Muscle layer of colon (tissue), 2 donors: ENCODE measurements around the gene WWC1.

Experiments used
- H3K27ac ChIP-seq: one replicate; pipeline ENCODE4 v1.7.0; 2013; ENCODE audit warnings: low read depth, mild to moderate bottlenecking, low read length, moderate library complexity
- H3K27me3 ChIP-seq, 2 donors: one replicate each; pipeline ENCODE4 v1.7.0; 2013; ENCODE audit warnings: low read length in 2 of 2, mild to moderate bottlenecking in 2 of 2; ENCODE audit not compliant: insufficient read depth in 2 of 2, control insufficient read depth in 1 of 2
- H3K36me3 ChIP-seq: one replicate; pipeline ENCODE4 v1.7.0; 2013; ENCODE audit warnings: mild to moderate bottlenecking, low read length; ENCODE audit not compliant: insufficient read depth
- H3K4me1 ChIP-seq: one replicate; pipeline ENCODE4 v1.7.0; 2013; ENCODE audit warnings: mild to moderate bottlenecking, low read length; ENCODE audit not compliant: insufficient read depth
- H3K4me3 ChIP-seq, 2 donors: one replicate each; pipeline ENCODE4 v1.7.0; 2013; ENCODE audit warnings: low read length in 2 of 2, low read depth in 1 of 2, mild to moderate bottlenecking in 1 of 2, moderate library complexity in 1 of 2
- H3K9ac ChIP-seq: one replicate; pipeline ENCODE4 v1.7.0; 2013; ENCODE audit warnings: low read length
- H3K9me3 ChIP-seq: one replicate; pipeline ENCODE4 v1.7.0; 2013; ENCODE audit warnings: mild to moderate bottlenecking, low read length
- donor health status: abdominal sarcoma.
- donor health status: Adenocarcinoma of cecum.

WWC1 gene

DNA sequence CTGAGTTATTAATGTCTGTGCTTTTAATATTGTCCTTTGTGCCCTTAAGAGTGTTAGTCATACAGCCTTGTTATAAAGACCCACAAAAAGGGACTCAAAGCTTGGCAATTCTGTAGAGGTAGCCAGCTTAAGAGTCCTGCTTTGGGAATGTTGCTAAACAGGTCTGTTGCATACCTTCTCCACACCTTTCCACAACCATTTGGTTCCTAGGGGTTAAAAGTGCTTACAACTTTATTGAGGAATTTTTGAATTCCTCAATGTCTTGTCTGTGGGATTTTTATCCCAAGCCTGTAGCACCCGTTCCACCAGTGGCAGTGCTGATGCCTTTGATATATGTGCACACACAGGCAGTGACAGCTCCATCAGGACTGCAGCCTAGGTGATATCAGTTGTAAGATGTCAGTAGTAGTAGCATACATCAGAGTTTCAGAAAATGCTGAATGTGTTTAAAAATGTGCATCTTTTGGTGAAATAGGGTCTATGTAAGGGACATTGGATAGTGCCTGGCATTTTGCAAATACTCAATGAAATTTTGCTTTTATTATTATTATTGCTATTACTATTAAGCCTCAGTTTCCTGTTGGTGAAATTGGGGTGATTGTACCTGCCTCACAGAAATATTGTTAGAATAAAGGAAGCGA, 68.5 kb downstream of the WWC1 start:
- no peaks in the 10 kb centered on the region for H3K36me3 ChIP-seq
- no peaks in the 10 kb centered on the region for H3K27me3 ChIP-seq
- no peak overlapping the region for H3K4me3 ChIP-seq
- no peak overlapping the region for H3K27ac ChIP-seq
- H3K9ac ChIP-seq = no peak overlapping the region
- no peaks in the 10 kb centered on the region for H3K9me3 ChIP-seq
- no peaks in the 10 kb centered on the region for H3K4me1 ChIP-seq

DNA sequence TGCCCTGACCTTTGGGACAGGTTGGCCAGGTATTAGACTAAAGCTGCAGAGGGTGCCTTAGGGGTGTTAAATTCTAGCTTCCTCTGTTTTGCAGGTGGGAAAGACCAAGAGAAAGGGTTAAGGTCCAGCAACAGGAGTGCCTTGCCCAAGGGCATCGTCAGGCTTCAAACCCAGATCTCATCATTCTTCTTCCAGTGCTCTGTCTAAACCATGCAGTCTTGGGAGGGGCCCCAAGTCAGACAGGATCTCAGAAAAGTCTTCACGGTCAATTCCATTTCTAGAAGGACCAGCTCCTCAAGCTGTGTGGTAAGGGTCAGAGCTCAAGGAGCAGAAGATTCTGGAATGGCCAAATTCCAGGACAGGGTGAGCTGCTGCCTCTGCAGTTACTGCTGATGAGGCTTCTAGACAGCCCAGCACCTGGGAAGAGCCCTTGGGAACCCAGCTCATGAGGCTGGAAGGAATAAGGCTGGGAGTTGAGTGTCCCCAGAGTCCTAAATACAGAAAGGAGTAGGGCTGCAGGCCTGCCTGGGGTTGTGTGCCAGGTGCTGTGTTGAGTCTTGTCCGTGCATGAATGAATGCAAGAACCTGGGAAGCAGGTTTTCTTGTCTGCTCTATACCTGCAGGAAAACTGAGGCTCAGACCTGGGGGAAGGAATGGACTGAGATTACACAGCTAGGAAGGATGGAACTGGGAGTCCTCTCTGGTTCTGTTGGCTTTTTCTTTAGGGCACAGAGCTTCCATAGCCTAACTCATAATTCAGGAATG, 69.3 kb downstream of the WWC1 start:
- Histone ChIP-seq H3K9me3 (no peaks in the 10 kb centered on the region), H3K27me3 (no peaks in the 10 kb centered on the region), H3K4me1 (no peaks in the 10 kb centered on the region), H3K4me3 (no peak overlapping the region), H3K9ac (no peak overlapping the region), H3K36me3 (no peaks in the 10 kb centered on the region), H3K27ac (no peak overlapping the region)

DNA sequence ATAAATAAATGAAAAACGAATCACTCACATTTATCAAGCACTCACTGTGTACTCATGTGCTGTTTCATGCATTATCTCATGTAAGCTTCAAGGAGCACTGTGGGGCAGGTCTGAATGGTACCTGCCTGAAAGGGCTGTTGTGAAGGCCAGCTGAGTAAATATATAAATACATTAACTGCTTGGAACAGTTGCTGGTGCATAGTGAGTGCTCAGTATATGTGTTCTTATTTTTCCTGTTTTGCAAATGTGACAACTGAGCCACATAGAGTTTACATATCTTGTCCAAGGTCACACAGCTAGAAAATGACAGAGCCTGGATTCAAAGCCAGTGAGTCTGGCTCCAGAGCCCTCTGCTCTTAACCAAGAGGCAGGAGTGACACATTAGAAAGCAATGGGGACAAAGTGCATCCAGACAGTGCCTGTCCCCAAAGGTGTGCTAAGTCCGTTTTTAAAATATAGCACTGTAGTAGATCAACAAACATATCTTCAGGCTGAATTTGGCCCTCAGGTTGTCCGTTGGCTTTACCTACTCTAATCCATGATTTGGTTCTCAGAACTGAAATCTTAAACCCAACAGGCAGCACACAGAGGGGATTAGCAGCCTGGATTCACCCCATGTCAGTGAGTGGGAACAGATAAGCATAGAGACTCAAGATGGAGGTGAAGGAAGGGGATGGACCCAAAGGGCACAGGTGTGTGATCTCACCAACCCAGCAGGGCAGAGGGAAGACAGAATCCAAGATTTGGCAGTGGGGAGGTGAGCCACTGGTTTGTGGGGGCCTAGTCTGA, 70.8 kb downstream of the WWC1 start:
- H3K4me1 ChIP-seq = no peaks in the 10 kb centered on the region
- no peaks in the 10 kb centered on the region for H3K36me3 ChIP-seq
- H3K27ac ChIP-seq = no peak overlapping the region
- no peaks in the 10 kb centered on the region for H3K9me3 ChIP-seq
- no peaks in the 10 kb centered on the region for H3K27me3 ChIP-seq
- H3K9ac ChIP-seq = no peak overlapping the region
- H3K4me3 ChIP-seq = no peak overlapping the region

DNA sequence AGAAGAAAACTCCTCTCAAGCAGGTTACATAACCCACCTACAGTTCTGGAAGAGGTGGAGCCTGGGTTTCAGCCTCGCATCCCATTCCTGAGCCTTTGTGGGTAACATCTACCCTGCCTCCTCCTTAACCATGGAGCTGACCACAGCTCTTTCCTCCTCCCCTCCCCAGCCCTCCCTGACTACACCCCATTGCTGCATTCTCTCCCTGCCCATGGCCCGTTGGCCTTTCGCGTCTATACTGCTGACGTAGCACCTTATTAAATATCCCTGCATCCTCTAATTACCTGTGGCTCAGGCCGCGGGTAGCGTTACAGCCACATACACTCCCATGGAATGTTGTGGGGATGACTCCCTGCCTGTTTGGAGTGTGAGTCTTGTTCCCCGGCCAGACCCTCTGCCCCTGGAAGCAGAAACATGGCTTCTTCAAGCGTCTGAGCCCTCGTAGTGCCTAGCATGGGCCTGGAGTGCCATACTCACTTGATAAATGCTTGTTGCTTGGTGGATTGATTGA, 72.8 kb downstream of the WWC1 start:
- Histone ChIP-seq H3K27me3 (no peaks in the 10 kb centered on the region), H3K27ac (no peak overlapping the region), H3K36me3 (no peaks in the 10 kb centered on the region), H3K4me3 (no peak overlapping the region), H3K9ac (no peak overlapping the region), H3K9me3 (no peaks in the 10 kb centered on the region), H3K4me1 (no peaks in the 10 kb centered on the region)

DNA sequence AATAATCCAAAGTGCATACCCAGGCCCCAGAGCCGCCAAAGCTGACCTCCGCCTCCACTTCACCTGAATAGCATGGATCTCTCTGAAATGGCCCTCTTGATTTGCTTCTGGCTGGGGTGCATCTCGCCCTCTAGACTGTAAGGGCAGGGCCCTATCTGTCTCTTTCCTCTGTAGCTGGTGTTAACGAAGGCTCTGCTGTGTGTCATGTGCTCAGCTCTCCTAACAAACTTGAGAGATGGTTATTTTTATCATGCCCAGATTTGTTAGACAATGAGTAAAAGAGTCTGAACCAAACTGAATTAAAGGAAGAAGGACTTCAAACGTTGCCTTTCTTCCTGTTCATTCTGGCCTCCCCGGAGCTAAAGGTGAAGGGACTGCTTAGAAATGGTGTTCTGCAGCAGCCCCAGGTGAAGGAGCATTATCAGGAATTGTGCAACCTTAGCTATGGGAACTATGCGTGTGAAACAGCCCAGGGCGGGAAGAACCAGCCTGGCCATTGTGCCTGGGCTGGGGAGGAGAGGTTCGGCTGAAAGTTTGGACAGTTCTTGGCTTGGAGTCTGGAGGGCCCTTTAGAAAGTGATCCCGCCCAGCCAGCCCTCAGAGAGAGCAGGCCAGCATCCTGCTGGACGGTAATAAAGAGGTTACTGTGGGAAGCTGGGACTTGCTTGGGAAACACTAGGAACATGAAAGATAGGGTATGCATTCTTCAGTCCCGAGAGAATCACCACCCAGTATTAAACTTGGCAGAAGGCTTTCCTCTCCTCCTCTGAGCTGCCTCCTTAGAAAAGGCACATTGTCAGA, 73.5 kb downstream of the WWC1 start:
- Histone ChIP-seq H3K36me3 (no peaks in the 10 kb centered on the region), H3K4me1 (no peaks in the 10 kb centered on the region), H3K9ac (no peak overlapping the region), H3K4me3 (no peak overlapping the region), H3K27me3 (no peaks in the 10 kb centered on the region), H3K27ac (no peak overlapping the region), H3K9me3 (no peaks in the 10 kb centered on the region)

DNA sequence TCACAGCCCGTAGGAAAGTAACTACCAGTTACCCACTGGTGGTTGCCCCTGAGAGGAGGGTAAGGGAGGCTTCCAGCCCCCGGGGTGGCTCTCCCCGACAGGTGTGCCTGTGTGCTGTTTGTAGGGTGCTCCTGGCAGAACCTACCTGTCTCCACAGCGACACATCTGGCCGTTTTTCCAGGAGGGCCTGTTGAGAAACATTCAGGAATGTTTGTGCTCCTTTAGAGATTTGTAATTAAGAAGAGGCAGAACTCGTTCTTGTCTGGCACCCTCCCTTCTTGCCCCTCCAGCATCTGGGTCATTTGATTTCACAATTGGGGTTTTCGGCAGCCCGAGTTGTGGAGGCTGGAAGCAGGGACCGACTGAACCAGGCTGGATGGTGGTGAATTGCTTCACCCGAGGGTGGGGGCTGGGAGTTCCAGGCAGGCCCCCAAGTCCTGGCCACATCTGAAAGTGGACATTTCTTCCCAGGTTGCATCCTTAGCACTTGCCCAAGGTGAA, 74.2 kb downstream of the WWC1 start:
- H3K4me3 ChIP-seq = no peak overlapping the region
- no peak overlapping the region for H3K9ac ChIP-seq
- H3K9me3 ChIP-seq = no peaks in the 10 kb centered on the region
- no peak overlapping the region for H3K27ac ChIP-seq
- no peaks in the 10 kb centered on the region for H3K36me3 ChIP-seq
- H3K27me3 ChIP-seq = no peaks in the 10 kb centered on the region
- no peaks in the 10 kb centered on the region for H3K4me1 ChIP-seq

DNA sequence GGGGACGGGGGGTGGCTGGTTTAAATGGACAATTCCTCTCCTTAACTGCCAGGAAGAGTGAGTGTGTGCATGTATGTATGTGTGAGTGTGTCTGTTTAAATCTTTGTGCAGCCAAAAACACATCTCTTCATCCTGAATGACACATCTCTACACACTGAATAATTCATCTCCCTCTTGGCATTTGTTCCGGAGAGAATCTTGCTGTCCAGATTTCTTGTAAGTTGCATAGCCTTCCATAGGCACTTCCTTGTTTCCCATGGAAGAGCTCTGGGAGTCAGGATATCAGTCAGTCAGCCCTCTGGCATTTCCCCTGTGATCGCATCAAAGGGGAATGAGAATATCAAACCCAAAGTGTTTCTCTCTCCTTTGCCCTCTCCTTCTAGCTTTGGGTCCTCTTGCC, 74.7 kb downstream of the WWC1 start:
- H3K9ac ChIP-seq = no peak overlapping the region
- H3K27me3 ChIP-seq = no peaks in the 10 kb centered on the region
- no peak overlapping the region for H3K27ac ChIP-seq
- no peaks in the 10 kb centered on the region for H3K9me3 ChIP-seq
- no peaks in the 10 kb centered on the region for H3K4me1 ChIP-seq
- H3K4me3 ChIP-seq = no peak overlapping the region
- H3K36me3 ChIP-seq = no peaks in the 10 kb centered on the region

DNA sequence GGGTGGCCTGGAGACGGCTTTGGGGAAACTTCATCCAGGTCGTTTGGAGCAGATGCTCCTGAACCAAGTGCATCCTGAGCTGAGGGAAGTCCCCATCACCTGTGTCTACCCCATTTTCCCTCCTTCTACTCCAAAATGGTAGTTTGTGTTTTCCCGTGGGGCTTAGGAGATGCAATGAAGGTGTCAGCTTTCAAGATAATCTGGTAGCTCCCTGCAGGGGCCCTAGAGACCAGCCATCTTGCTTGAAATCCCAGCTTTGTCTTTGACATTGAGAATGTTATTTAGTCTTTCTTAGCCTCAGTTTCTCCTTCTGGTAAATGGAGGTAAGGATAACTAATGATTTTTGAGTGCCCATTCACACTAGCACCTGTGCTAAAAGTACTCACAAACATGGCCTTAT, 77.4 kb downstream of the WWC1 start:
- Histone ChIP-seq H3K27ac (no peak overlapping the region), H3K9me3 (no peaks in the 10 kb centered on the region)

DNA sequence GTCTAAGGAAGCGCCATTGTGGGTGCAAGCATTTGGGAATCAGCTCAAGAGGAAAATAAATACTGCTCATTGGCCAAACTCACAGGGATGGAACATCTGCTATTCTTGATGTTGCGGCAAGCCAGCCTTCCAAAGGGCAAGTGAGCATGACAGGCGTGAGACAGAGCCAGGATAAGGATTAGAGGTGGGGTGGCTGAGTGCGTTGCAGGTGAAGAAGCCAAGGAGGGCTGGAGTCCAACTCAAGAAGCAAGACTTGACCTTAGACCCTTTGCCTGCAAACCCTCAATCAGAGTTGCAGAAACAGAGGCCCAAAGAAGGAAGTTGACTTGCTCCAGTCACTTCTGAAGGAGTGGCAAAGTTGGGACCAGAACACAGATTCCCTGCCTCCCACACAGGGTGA, 79.4 kb downstream of the WWC1 start:
- H3K36me3 ChIP-seq = no peaks in the 10 kb centered on the region
- H3K9me3 ChIP-seq = no peaks in the 10 kb centered on the region
- no peak overlapping the region for H3K4me3 ChIP-seq
- no peak overlapping the region for H3K27ac ChIP-seq
- no peaks in the 10 kb centered on the region for H3K27me3 ChIP-seq
- no peaks in the 10 kb centered on the region for H3K4me1 ChIP-seq
- H3K9ac ChIP-seq = no peak overlapping the region

More for the DNA sequence above, 77.4 kb downstream of the WWC1 start:
- Histone ChIP-seq H3K4me3 (no peak overlapping the region), H3K36me3 (no peaks in the 10 kb centered on the region), H3K27me3 (no peaks in the 10 kb centered on the region), H3K4me1 (no peaks in the 10 kb centered on the region), H3K9ac (no peak overlapping the region)

DNA sequence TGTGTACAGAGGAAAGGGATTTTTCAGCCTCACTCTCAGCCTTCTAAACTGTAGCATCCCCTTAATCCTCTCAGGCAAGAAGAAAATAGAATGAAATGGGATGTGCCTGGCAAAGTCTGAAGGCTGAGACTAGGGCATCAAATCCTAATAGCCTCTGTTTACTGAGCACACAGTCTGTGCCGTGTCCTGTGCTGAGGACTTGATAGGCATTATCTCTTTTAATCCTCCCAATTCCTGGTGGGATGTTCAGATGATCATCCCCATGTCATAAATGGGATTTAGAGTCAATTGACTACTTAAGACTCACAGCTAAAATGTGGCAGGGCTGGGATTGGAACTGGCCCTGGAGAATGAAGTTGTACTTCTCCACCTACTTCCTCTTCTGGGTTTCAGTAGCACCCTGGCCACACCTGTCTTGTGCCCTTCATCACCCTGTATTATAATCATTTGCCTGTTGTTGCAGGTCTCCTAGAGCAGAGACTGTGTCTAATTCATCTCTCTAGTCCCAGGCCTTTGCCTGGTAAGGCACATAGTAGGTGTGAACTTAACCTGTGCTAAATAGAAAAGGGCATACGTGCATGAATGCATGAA, 81.0 kb downstream of the WWC1 start:
- no peaks in the 10 kb centered on the region for H3K27me3 ChIP-seq
- no peaks in the 10 kb centered on the region for H3K9me3 ChIP-seq
- H3K9ac ChIP-seq = no peak overlapping the region
- H3K4me3 ChIP-seq = no peak overlapping the region
- H3K4me1 ChIP-seq = no peaks in the 10 kb centered on the region
- no peak overlapping the region for H3K27ac ChIP-seq
- no peaks in the 10 kb centered on the region for H3K36me3 ChIP-seq
